Ovary (tissue), 3 donors: Measurements from ENCODE around the gene PCBP1.

Source experiments
- CTCF ChIP-seq, 3 donors: fragments of 450-650 bp in 2 of 3; fragments of 200-600 bp in 1 of 3; IDR thresholded peaks; one replicate each; pipeline versions ENCODE4 v1.5.1 to v1.8.0; 2016 to 2022; ENCODE audit warnings: antibody characterized with exemption in 3 of 3, mild to moderate bottlenecking in 1 of 3
- POLR2A ChIP-seq: fragments of 450-650 bp; IDR thresholded peaks from one replicate; pipeline ENCODE4 v1.6.1; 2017; ENCODE audit warnings: antibody characterized with exemption, mild to moderate bottlenecking, moderate library complexity
- donor health status: DM: no; HTN: no; CAD: no.

- TF ChIP-seq CTCF (IDR thresholded peaks at IDR 0.05) (no peak), POLR2A (no peak)
Measured at GRCh38 chr2:70091364-70091763, 4.1 kb downstream of the PCBP1 start.
